T-helper 1 cell treated with Interleukin-12 subunit alpha and Interleukin-12 subunit beta and Interleukin-4 antibody, amounts not matched to agents 30 μg/mL and 1 μg/mL, for 36 hours (primary cell): ENCODE measurements around the gene LINS1.

Experiments
- H3K27ac Mint-ChIP-seq: one replicate; pipeline ENCODE4 v1.8.0; 2021; ENCODE audit warnings: mild to moderate bottlenecking, mixed read lengths
- H3K27me3 Mint-ChIP-seq: one replicate; pipeline ENCODE4 v1.8.0; 2021; ENCODE audit warnings: low read depth, mixed read lengths
- H3K36me3 Mint-ChIP-seq: one replicate; pipeline ENCODE4 v1.8.0; 2021; ENCODE audit warnings: low read depth, mixed read lengths
- H3K4me1 Mint-ChIP-seq: one replicate; pipeline ENCODE4 v1.8.0; 2021; ENCODE audit warnings: low read depth, mixed read lengths
- H3K4me3 Mint-ChIP-seq: one replicate; pipeline ENCODE4 v1.8.0; 2021; ENCODE audit warnings: mild to moderate bottlenecking, moderate library complexity, mixed read lengths
- H3K9me3 Mint-ChIP-seq: one replicate; pipeline ENCODE4 v1.8.0; 2021; ENCODE audit warnings: mixed read lengths

LINS1 gene

GRCh38 chr15:100623301-100623700 is 21.3 kb upstream of the LINS1 start:
- no peaks in the 10 kb centered on the region for H3K27me3 Mint-ChIP-seq
- H3K36me3 Mint-ChIP-seq = peaks cover 25% of the 10 kb centered on the region
- H3K9me3 Mint-ChIP-seq = no peaks in the 10 kb centered on the region
- H3K4me3 Mint-ChIP-seq = no peak overlapping the region
- no peak overlapping the region for H3K27ac Mint-ChIP-seq
- peaks cover 6% of the 10 kb centered on the region for H3K4me1 Mint-ChIP-seq

GRCh38 chr15:100616700-100617099 is 14.7 kb upstream of the LINS1 start:
- Mint-ChIP-seq H3K9me3 (no peaks in the 10 kb centered on the region), H3K36me3 (peaks cover 39% of the 10 kb centered on the region), H3K27ac (no peak overlapping the region), H3K4me3 (no peak overlapping the region), H3K4me1 (peaks cover 15% of the 10 kb centered on the region), H3K27me3 (no peaks in the 10 kb centered on the region)

DNA sequence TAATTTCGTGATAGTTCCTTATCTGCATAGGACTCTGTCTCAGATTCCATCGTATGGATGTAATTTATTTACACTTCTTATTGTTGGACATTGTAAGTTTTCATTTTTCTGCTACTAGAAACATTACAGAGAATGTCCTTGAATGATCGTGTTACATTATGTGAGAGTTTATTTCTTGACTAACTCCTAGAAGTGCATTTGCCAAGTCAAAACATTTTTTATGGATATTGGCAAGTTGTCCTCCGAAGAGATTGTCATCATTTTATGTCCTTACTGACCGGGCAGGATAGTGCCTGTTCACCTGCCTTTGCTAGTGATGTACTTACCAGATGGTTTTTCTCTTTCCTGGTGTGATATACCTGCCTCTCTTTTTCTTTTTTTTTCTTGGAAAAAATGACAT is 13.8 kb upstream of the LINS1 start:
- no peak overlapping the region for H3K4me3 Mint-ChIP-seq
- peaks cover 15% of the 10 kb centered on the region for H3K4me1 Mint-ChIP-seq
- H3K36me3 Mint-ChIP-seq = peaks cover 36% of the 10 kb centered on the region
- H3K9me3 Mint-ChIP-seq = no peaks in the 10 kb centered on the region
- no peak overlapping the region for H3K27ac Mint-ChIP-seq
- no peaks in the 10 kb centered on the region for H3K27me3 Mint-ChIP-seq

DNA sequence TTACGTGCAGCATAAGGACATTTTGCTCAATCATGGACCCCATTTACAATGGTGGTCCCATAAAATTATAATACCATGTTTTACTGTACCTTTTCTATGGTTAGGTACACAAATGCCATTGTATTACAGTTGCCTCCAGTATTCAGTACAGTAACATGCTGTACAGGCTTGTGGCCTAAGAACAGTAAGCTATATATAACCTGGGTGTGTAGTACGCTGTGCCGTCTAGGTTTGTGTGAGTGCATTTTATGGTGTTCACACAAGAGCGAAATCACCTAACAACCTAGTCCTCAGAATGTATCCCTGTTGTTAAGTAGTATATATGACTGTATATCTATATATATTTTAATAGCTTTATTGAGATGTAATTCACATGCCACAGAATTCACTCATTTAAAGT is 12.9 kb upstream of the LINS1 start:
- peaks cover 15% of the 10 kb centered on the region for H3K4me1 Mint-ChIP-seq
- peaks cover 30% of the 10 kb centered on the region for H3K36me3 Mint-ChIP-seq
- no peaks in the 10 kb centered on the region for H3K27me3 Mint-ChIP-seq
- no peaks in the 10 kb centered on the region for H3K9me3 Mint-ChIP-seq
- no peak overlapping the region for H3K27ac Mint-ChIP-seq
- no peak overlapping the region for H3K4me3 Mint-ChIP-seq

- H3K9me3 Mint-ChIP-seq = no peaks in the 10 kb centered on the region
- H3K27ac Mint-ChIP-seq = no peak overlapping the region
- peaks cover 28% of the 10 kb centered on the region for H3K36me3 Mint-ChIP-seq
- no peak overlapping the region for H3K4me3 Mint-ChIP-seq
- H3K4me1 Mint-ChIP-seq = peaks cover 18% of the 10 kb centered on the region
- H3K27me3 Mint-ChIP-seq = no peaks in the 10 kb centered on the region
Observed at GRCh38 chr15:100614336-100614735, 12.4 kb upstream of the LINS1 start.

DNA sequence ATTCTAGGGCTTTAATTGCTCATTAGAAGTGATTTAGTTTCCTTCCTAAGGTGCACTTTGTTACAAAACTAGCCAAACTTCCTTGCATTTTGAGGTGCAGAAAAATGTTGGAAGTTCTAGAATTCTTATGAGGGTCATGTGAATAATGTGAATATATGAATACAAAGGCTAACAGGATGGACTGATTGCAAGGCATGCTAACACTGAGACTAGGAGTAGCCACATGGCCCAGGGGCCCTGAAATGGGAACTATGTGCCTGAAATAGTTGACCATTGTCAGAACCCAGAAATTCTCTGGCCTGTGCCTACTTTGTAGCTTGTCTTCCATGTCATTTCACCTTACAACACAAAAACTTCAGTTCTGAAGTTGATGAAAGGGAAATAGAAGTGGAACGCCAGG is 11.2 kb upstream of the LINS1 start:
- no peak overlapping the region for H3K27ac Mint-ChIP-seq
- H3K4me1 Mint-ChIP-seq = peaks cover 20% of the 10 kb centered on the region
- H3K4me3 Mint-ChIP-seq = no peak overlapping the region
- H3K36me3 Mint-ChIP-seq = peaks cover 29% of the 10 kb centered on the region
- H3K9me3 Mint-ChIP-seq = no peaks in the 10 kb centered on the region
- H3K27me3 Mint-ChIP-seq = no peaks in the 10 kb centered on the region

- Mint-ChIP-seq H3K4me1 (peaks cover 22% of the 10 kb centered on the region), H3K27ac (no peak overlapping the region), H3K4me3 (no peak overlapping the region), H3K27me3 (no peaks in the 10 kb centered on the region), H3K36me3 (peaks cover 33% of the 10 kb centered on the region), H3K9me3 (no peaks in the 10 kb centered on the region)
Observed at GRCh38 chr15:100612539-100612938, 10.6 kb upstream of the LINS1 start.

DNA sequence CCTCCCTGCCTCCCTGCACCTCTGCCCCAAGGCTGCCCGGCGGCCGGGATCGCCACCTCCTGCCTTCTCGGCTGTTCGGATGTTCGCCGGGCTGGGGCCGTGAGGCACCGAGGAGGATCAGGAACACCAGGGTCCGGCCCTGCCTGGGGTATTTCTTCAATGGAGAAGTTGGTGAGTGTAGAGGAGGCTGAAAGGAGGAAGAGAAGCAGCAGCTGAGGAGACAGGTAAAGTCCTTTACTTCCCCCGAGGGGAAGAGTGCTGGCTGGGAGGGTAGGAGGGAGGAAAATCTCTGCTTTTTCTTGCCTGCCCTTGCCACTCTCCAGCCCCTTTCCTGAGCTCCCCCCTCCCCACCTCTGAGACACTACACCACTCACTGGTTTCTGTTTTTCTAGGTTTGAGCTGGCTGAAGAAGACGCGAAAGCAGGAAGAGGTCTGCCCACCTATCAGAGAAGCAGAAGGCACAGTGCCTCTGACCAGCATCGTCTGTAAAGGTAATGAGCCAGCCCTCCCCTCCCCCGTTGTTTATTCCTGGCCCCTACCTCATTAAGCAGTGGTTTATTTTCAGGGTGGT is 924 bp upstream of the LINS1 start:
- no peak overlapping the region for H3K4me3 Mint-ChIP-seq
- H3K9me3 Mint-ChIP-seq = no peaks in the 10 kb centered on the region
- peak overlapping the region; percentile 98 for H3K27ac Mint-ChIP-seq
- no peaks in the 10 kb centered on the region for H3K27me3 Mint-ChIP-seq
- peaks cover 53% of the 10 kb centered on the region for H3K4me1 Mint-ChIP-seq
- peaks cover 37% of the 10 kb centered on the region for H3K36me3 Mint-ChIP-seq

- Mint-ChIP-seq H3K27me3 (no peaks in the 10 kb centered on the region), H3K4me1 (peaks cover 58% of the 10 kb centered on the region), H3K9me3 (no peaks in the 10 kb centered on the region), H3K27ac (no peak overlapping the region), H3K36me3 (peaks cover 34% of the 10 kb centered on the region), H3K4me3 (no peak overlapping the region)
Observed at GRCh38 chr15:100601617-100602063, 344 bp downstream of the LINS1 start.

GRCh38 chr15:100601163-100601562 is 821 bp downstream of the LINS1 start:
- H3K4me3 Mint-ChIP-seq = no peak overlapping the region
- H3K27me3 Mint-ChIP-seq = no peaks in the 10 kb centered on the region
- peaks cover 33% of the 10 kb centered on the region for H3K36me3 Mint-ChIP-seq
- H3K9me3 Mint-ChIP-seq = no peaks in the 10 kb centered on the region
- H3K4me1 Mint-ChIP-seq = peaks cover 57% of the 10 kb centered on the region
- H3K27ac Mint-ChIP-seq = no peak overlapping the region

DNA sequence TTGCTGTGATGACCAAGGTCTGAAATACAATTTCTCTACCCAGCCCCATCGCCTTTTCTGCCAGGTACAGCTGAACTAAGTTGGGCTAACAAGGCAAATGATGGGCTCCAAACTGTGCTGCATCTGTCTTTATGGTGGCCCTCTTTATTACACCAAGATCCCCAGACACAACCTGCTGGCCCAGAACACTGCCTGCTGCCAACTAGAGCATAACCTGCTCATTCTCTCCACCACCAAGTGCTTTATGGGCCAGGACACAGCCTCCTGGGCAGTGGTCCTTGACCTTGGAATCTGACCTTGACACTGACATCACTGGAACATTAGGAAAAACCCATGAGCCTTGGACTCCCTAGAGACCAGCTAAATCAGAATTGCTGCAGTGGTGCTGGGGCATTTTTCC is 3.3 kb downstream of the LINS1 start:
- Mint-ChIP-seq H3K4me1 (peaks cover 57% of the 10 kb centered on the region), H3K36me3 (peaks cover 28% of the 10 kb centered on the region), H3K9me3 (no peaks in the 10 kb centered on the region), H3K27ac (peak overlapping the region; percentile 81), H3K4me3 (peak overlapping the region; percentile 48), H3K27me3 (no peaks in the 10 kb centered on the region)

- Mint-ChIP-seq H3K4me3 (peak overlapping the region; percentile 85), H3K36me3 (peaks cover 24% of the 10 kb centered on the region), H3K4me1 (peaks cover 60% of the 10 kb centered on the region), H3K27me3 (no peaks in the 10 kb centered on the region), H3K27ac (peak overlapping the region; percentile 97), H3K9me3 (no peaks in the 10 kb centered on the region)
Observed at GRCh38 chr15:100597862-100598261, 4.1 kb downstream of the LINS1 start.

GRCh38 chr15:100596792-100597191 is 5.2 kb downstream of the LINS1 start:
- peak overlapping the region; percentile 97 for H3K27ac Mint-ChIP-seq
- peak overlapping the region; percentile 85 for H3K4me3 Mint-ChIP-seq
- no peaks in the 10 kb centered on the region for H3K27me3 Mint-ChIP-seq
- H3K9me3 Mint-ChIP-seq = peaks cover 6% of the 10 kb centered on the region
- H3K36me3 Mint-ChIP-seq = peaks cover 32% of the 10 kb centered on the region
- H3K4me1 Mint-ChIP-seq = peaks cover 66% of the 10 kb centered on the region

GRCh38 chr15:100595964-100596363 is 6.0 kb downstream of the LINS1 start:
- Mint-ChIP-seq H3K4me1 (peaks cover 69% of the 10 kb centered on the region), H3K4me3 (peak overlapping the region; percentile 85), H3K36me3 (peaks cover 39% of the 10 kb centered on the region), H3K9me3 (peaks cover 9% of the 10 kb centered on the region), H3K27ac (peak overlapping the region; percentile 97), H3K27me3 (no peaks in the 10 kb centered on the region)

DNA sequence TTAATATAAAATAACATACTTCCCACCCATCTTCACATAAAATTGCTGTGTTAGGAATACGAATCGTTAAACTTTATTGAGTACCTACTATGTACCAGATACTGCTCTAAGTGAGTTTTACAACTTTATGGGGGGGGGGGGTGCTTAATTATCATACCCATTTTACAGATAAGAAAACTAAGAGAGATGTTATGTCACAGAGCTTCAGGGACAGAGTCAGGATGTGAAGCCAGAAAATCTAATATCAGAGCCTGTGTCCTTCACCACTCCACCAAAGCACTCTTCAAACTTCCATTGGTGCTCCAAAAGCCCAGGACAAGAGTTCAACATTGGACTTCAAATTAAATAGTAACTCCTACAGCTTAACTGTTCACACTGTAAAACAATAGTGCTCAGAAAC is 8.6 kb downstream of the LINS1 start:
- Mint-ChIP-seq H3K27me3 (no peaks in the 10 kb centered on the region), H3K4me3 (peak overlapping the region; percentile 41), H3K4me1 (peaks cover 54% of the 10 kb centered on the region), H3K9me3 (peaks cover 27% of the 10 kb centered on the region), H3K27ac (peak overlapping the region; percentile 85), H3K36me3 (peaks cover 48% of the 10 kb centered on the region)

GRCh38 chr15:100592898-100593297 is 9.1 kb downstream of the LINS1 start:
- peaks cover 50% of the 10 kb centered on the region for H3K4me1 Mint-ChIP-seq
- H3K27ac Mint-ChIP-seq = peak overlapping the region; percentile 85

More at GRCh38 chr15:100592898-100593297, 9.1 kb downstream of the LINS1 start:
- Mint-ChIP-seq H3K9me3 (peaks cover 32% of the 10 kb centered on the region), H3K4me3 (peak overlapping the region; percentile 54), H3K27me3 (no peaks in the 10 kb centered on the region), H3K36me3 (peaks cover 51% of the 10 kb centered on the region)
